ENCODE measurements around the gene BFSP1.

The BFSP1 gene

GRCh38 chr20:17444091-17444490 is 87.1 kb downstream of the BFSP1 start:
- no peaks in the 10 kb centered on the region for H3K36me3 ChIP-seq (ENCODE audit: control insufficient read depth, insufficient read depth, low read length)
- no peaks in the 10 kb centered on the region for H3K79me2 ChIP-seq
- H2AFZ ChIP-seq: no peak overlapping the region
- H3K27me3 ChIP-seq (ENCODE audit: control insufficient read depth, insufficient read depth, low read length): peaks cover 4% of the 10 kb centered on the region
- no peak overlapping the region for H3K9ac ChIP-seq
- H3K4me1 ChIP-seq: no peaks in the 10 kb centered on the region
- H3K4me3 ChIP-seq (ENCODE audit: low read depth, low read length): no peak overlapping the region
- no peak for TF ChIP-seq CTCF (IDR thresholded peaks at IDR 0.05)
- H3K9me3 ChIP-seq (ENCODE audit: control insufficient read depth, low read length): no peaks in the 10 kb centered on the region
- no peak overlapping the region for H3K27ac ChIP-seq
- H3K4me2 ChIP-seq (ENCODE audit: low read length): no peak overlapping the region
